K562 (cell line): Measurements from ENCODE around the gene VSNL1.

Source experiments
- ATF1 ChIP-seq, 2 experiments: fragments of 450-650 bp in 1 of 2; IDR thresholded peaks; 2 replicates each; pipeline ENCODE4 v1.6.1; 2016; ENCODE audit warnings: missing compliant biosample characterization in 1 of 2, missing genetic modification characterization in 1 of 2
- CBX1 ChIP-seq: sonication (generic); IDR thresholded peaks from 2 replicates; pipeline ENCODE4 v1.6.1; 2016; ENCODE audit warnings: antibody characterized with exemption, low read depth, mild to moderate bottlenecking
- CTCF ChIP-seq, 3 experiments: IDR thresholded peaks in 2 of 3; conservative IDR thresholded peaks in 1 of 3; 2 replicates each; pipeline ENCODE4 v1.5.1; 2011 to 2012; ENCODE audit warnings: low read length in 3 of 3, mild to moderate bottlenecking in 3 of 3, control low read depth in 2 of 3, improper control_type of control experiment in 1 of 3, inconsistent platforms in 1 of 3, low read depth in 1 of 3, mixed read lengths in 1 of 3, moderate library complexity in 1 of 3; ENCODE audit not compliant: insufficient read depth in 2 of 3
- EP300 ChIP-seq: IDR thresholded peaks from 2 replicates; pipeline ENCODE4 v1.6.1; 2012; ENCODE audit warnings: low read length, improper control_type of control experiment
- EZH2 ChIP-seq: IDR thresholded peaks from 2 replicates; pipeline ENCODE4 v1.6.1; 2012; ENCODE audit warnings: low read depth, mild to moderate bottlenecking, inconsistent platforms, low read length, borderline replicate concordance
- FOS ChIP-seq: IDR thresholded peaks from 3 replicates; pipeline ENCODE4 v1.6.1; 2011; ENCODE audit not compliant: insufficient read length; ENCODE audit errors: extremely low read depth
- JUN ChIP-seq, 2 experiments: sonication (generic) in 1 of 2; formaldehyde crosslinking in 1 of 2; IDR thresholded peaks; 2 replicates each; pipeline versions ENCODE4 v1.6.1 to v1.8.0; 2012 to 2022; ENCODE audit warnings: borderline replicate concordance in 2 of 2, mild to moderate bottlenecking in 2 of 2, improper control_type of control experiment in 1 of 2, low read depth in 1 of 2, low read length in 1 of 2, missing genetic modification reagents in 1 of 2
- RAD21 ChIP-seq, 2 experiments: fragments of 250-450 bp in 1 of 2; fragments of 450-650 bp in 1 of 2; sonication (Bioruptor Pico) in 1 of 2; formaldehyde crosslinking in 1 of 2; IDR thresholded peaks in 1 of 2; conservative IDR thresholded peaks in 1 of 2; 2 replicates each; pipeline versions ENCODE4 v1.4.0 to v1.8.0; 2020 to 2022; ENCODE audit warnings: mild to moderate bottlenecking in 2 of 2, moderate library complexity in 1 of 2
- SPI1 ChIP-seq: IDR thresholded peaks from 2 replicates; pipeline ENCODE4 v1.6.1; 2011; ENCODE audit warnings: low read depth, low read length, control low read depth, borderline replicate concordance
- ZSCAN32 ChIP-seq: fragments of 450-650 bp; formaldehyde crosslinking; IDR thresholded peaks from 2 replicates; pipeline ENCODE4 v1.4.0; 2020; ENCODE audit warnings: mild to moderate bottlenecking, moderate library complexity

- TF ChIP-seq EP300 (no peak), SPI1 (no peak), ZSCAN32 (CRISPR knock-in tag) (no peak), CBX1 (no peak), JUN (IDR thresholded peaks at IDR 0.05; ENCODE audit: borderline replicate concordance, low read depth, low read length) (no peak), JUN (CRISPR knock-in tag; IDR thresholded peaks at IDR 0.05; ENCODE audit: borderline replicate concordance) (no peak), EZH2 (no peak), RAD21 (CRISPR knock-in tag; conservative IDR thresholded peaks at IDR 0.05 in 1 of 2, IDR thresholded peaks at IDR 0.05 in 1 of 2) (no peak), CTCF (IDR thresholded peaks at IDR 0.05 in 2 of 3, conservative IDR thresholded peaks at IDR 0.05 in 1 of 3; ENCODE audit: insufficient read depth in 2 of 3, low read depth in 1 of 3, low read length in 3 of 3) (no peak), FOS (no peak), ATF1 (CRISPR knock-in tag; IDR thresholded peaks at IDR 0.05) (no peak), ATF1 (tag; IDR thresholded peaks at IDR 0.05) (no peak)
Observed at GRCh38 chr2:17520761-17521160, 19.7 kb upstream of the VSNL1 start.
